Measurements from ENCODE around the gene HDAC4. TPM values are rescaled to one million over a fixed set of nuclear protein-coding genes. Genes with fewer than 3 reads are reported as not detected.
A peak's percentile ranks its signal among the peaks of the same experiment; 100 is the strongest.

Gene HDAC4
- total and polyA plus RNA-seq, 9 of the 15 experiments (the other 6 are each of a cell fraction or from before 2014, with no cell fraction given) = 0.11 to 20.2 (median 4.0) TPM

DNA sequence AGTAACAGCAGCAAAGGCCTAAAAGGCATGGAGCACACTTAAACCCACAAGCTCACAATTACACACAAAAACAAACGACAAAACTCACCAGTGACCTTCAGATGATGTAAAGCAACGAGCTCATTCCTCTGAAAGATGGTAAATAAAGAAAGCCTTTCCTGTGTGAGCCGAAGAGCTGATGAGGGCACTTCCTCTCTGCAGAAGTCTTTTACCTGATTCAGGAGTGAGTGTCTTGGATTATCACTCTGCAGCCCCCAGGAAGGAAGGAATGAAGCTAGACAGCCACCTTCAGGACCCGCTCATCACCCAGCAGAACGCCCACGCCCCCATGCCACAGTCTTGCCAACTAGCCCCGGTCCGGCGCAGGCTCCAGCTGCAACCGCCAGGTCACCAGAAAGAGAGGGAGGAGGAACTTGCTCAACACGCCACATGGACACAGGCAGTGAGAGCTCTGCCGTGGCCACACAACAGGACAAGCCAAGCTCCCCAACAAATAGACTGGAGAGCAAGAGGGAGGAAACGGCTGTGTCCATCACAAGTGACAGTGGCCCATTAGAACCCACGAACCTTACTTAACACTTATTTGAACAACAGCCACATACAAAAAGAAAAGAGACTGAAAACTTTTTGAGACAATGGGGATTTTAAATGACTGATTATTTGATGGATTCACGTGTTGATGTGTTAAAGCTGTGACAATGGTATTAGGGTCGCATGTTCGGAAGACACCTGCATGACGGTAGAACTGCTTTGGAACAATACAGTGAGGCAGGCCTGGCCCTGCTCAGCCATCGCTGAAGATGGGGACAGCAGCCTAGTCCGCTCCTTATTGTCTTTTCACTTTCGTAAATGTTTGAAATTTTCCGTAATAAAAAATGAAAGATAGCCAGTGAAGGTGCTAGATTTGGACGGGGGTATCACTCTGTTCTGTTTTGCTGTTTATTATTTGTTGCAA is 127.3 kb downstream of the HDAC4 start (continued):
- TF ChIP-seq, protein P1, sequence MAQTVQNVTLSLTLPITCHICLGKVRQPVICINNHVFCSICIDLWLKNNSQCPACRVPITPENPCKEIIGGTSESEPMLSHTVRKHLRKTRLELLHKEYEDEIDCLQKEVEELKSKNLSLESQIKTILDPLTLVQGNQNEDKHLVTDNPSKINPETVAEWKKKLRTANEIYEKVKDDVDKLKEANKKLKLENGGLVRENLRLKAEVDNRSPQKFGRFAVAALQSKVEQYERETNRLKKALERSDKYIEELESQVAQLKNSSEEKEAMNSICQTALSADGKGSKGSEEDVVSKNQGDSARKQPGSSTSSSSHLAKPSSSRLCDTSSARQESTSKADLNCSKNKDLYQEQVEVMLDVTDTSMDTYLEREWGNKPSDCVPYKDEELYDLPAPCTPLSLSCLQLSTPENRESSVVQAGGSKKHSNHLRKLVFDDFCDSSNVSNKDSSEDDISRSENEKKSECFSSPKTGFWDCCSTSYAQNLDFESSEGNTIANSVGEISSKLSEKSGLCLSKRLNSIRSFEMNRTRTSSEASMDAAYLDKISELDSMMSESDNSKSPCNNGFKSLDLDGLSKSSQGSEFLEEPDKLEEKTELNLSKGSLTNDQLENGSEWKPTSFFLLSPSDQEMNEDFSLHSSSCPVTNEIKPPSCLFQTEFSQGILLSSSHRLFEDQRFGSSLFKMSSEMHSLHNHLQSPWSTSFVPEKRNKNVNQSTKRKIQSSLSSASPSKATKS (CRISPR knock-in tag; IDR thresholded peaks at IDR 0.05) = no peak
- TF ChIP-seq, protein P2, sequence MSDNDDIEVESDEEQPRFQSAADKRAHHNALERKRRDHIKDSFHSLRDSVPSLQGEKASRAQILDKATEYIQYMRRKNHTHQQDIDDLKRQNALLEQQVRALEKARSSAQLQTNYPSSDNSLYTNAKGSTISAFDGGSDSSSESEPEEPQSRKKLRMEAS (CRISPR knock-in tag; IDR thresholded peaks at IDR 0.05) = peak; percentile 53; the same call in 1 of the 2 replicates
- TF ChIP-seq ILK (tag; IDR thresholded peaks at IDR 0.05; ENCODE audit: borderline replicate concordance, low read depth) (no peak), ELF2 (CRISPR knock-in tag; IDR thresholded peaks at IDR 0.05) (no peak), ZNF589 (CRISPR knock-in tag; IDR thresholded peaks at IDR 0.05; ENCODE audit: low read depth) (no peak), ZNF695 (CRISPR knock-in tag; IDR thresholded peaks at IDR 0.05) (no peak), ZFX (CRISPR knock-in tag; IDR thresholded peaks at IDR 0.05) (no peak), MYC (IDR thresholded peaks at IDR 0.05; ENCODE audit: low read depth, low read length) (peak; percentile 39), MYC (CRISPR knock-in tag; IDR thresholded peaks at IDR 0.05; ENCODE audit: borderline replicate concordance, low read depth) (no peak), ZNF274 (IDR thresholded peaks at IDR 0.05; ENCODE audit: borderline replicate concordance, low read depth, low read length) (no peak), MEIS2 (IDR thresholded peaks at IDR 0.05; ENCODE audit: partially characterized antibody) (no peak), ZNF217 (CRISPR knock-in tag; IDR thresholded peaks at IDR 0.05) (no peak), POLR2A (conservative IDR thresholded peaks at IDR 0.05) (no peak), CCAR2 (IDR thresholded peaks at IDR 0.05; ENCODE audit: low read depth, low read length) (no peak), L3MBTL2 (IDR thresholded peaks at IDR 0.05) (peak; percentile 54; the same call in 1 of the 2 replicates), ZFPM2 (CRISPR knock-in tag; IDR thresholded peaks at IDR 0.05) (no peak), TAF7 (tag; IDR thresholded peaks at IDR 0.05) (no peak), HNRNPL (IDR thresholded peaks at IDR 0.05; ENCODE audit: low read depth, low read length) (no peak)
- TF ChIP-seq, protein P3, sequence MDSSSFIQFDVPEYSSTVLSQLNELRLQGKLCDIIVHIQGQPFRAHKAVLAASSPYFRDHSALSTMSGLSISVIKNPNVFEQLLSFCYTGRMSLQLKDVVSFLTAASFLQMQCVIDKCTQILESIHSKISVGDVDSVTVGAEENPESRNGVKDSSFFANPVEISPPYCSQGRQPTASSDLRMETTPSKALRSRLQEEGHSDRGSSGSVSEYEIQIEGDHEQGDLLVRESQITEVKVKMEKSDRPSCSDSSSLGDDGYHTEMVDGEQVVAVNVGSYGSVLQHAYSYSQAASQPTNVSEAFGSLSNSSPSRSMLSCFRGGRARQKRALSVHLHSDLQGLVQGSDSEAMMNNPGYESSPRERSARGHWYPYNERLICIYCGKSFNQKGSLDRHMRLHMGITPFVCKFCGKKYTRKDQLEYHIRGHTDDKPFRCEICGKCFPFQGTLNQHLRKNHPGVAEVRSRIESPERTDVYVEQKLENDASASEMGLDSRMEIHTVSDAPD (CRISPR knock-in tag; IDR thresholded peaks at IDR 0.05) = no peak
- TF ChIP-seq, protein P4, sequence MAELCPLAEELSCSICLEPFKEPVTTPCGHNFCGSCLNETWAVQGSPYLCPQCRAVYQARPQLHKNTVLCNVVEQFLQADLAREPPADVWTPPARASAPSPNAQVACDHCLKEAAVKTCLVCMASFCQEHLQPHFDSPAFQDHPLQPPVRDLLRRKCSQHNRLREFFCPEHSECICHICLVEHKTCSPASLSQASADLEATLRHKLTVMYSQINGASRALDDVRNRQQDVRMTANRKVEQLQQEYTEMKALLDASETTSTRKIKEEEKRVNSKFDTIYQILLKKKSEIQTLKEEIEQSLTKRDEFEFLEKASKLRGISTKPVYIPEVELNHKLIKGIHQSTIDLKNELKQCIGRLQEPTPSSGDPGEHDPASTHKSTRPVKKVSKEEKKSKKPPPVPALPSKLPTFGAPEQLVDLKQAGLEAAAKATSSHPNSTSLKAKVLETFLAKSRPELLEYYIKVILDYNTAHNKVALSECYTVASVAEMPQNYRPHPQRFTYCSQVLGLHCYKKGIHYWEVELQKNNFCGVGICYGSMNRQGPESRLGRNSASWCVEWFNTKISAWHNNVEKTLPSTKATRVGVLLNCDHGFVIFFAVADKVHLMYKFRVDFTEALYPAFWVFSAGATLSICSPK (IDR thresholded peaks at IDR 0.05; ENCODE audit: borderline replicate concordance) = no peak
- TF ChIP-seq, protein P5, sequence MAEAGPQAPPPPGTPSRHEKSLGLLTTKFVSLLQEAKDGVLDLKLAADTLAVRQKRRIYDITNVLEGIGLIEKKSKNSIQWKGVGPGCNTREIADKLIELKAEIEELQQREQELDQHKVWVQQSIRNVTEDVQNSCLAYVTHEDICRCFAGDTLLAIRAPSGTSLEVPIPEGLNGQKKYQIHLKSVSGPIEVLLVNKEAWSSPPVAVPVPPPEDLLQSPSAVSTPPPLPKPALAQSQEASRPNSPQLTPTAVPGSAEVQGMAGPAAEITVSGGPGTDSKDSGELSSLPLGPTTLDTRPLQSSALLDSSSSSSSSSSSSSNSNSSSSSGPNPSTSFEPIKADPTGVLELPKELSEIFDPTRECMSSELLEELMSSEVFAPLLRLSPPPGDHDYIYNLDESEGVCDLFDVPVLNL (CRISPR knock-in tag; IDR thresholded peaks at IDR 0.05; ENCODE audit: low read depth) = no peak
